ENCODE data around the gene HNRNPH2. TPM values are rescaled to one million over a fixed set of nuclear protein-coding genes. Genes with fewer than 3 reads are reported as not detected.

Gene HNRNPH2
- polyA plus RNA-seq, 1 of the 3 experiments (the other 2 are of a cell fraction) = 32.5 TPM

GRCh38 chrX:101415180-101416145 is 7.4 kb downstream of the HNRNPH2 start:
- Histone ChIP-seq H3K4me3 (ENCODE audit: low read depth in 2 of 2, low read length in 1 of 2) (no peak overlapping the region), H3K4me1 (ENCODE audit: control insufficient read depth in 1 of 2, insufficient read depth in 2 of 2, low read depth in 1 of 2, low read length in 1 of 2) (peaks cover 0 to 6% of the 10 kb centered on the region in 2 experiments; a peak in 2 of 4 replicates), H3K9ac (no peak overlapping the region), H3K36me3 (replicated peaks in 1 of 2; ENCODE audit: control insufficient read depth in 1 of 2, insufficient read depth in 2 of 2, low read length in 1 of 2) (peaks cover 21 to 29% of the 10 kb centered on the region in 2 experiments), H3K9me2 (no peaks in the 10 kb centered on the region), H3K27ac (ENCODE audit: low read depth in 2 of 2, low read length in 1 of 2) (peak overlapping the region; percentile 25 to 47; a peak in 3 of 4 replicates), H3F3A (replicated peaks; ENCODE audit: insufficient read depth) (peaks cover 13% of the 10 kb centered on the region), H3K27me3 (ENCODE audit: insufficient read depth) (no peaks in the 10 kb centered on the region), H3K4me2 (no peak overlapping the region), H3K79me2 (ENCODE audit: insufficient read depth) (peaks cover 26% of the 10 kb centered on the region), H4K20me1 (ENCODE audit: insufficient read depth) (peaks cover 17% of the 10 kb centered on the region; the same call in 1 of the 2 replicates), H3K9me3 (no peaks in the 10 kb centered on the region), H2AFZ (ENCODE audit: low read depth) (no peak overlapping the region)
- ChIA-PET POLR2A (no interaction called here), CTCF (interaction anchor here (0.7 to 3.4 kb wide), 16 partner anchors 8 to 1245 kb away, joined by 3 to 24 read pairs (median 3); partner anchors contain the start of genes ARMCX6, GLA, HNRNPH2 and RPL36A)
- 67% methylated on average over 12 of the region's 12 CpGs for WGBS (ENCODE audit: low lambda C conversion rate)
- peak; percentile 58 for DNase-seq
- TF ChIP-seq USF2 (IDR thresholded peaks at IDR 0.05; ENCODE audit: borderline replicate concordance, low read depth, low read length) (no peak), SIN3A (IDR thresholded peaks at IDR 0.05; ENCODE audit: borderline replicate concordance, low read depth, low read length) (0 out of 2 replicates have a peak, but pooled peaks have one; percentile 19), CTCF (IDR thresholded peaks at IDR 0.05) (peak; percentile 84), PBX3 (IDR thresholded peaks at IDR 0.05) (no peak), EZH2phosphoT487 (IDR thresholded peaks at IDR 0.05; ENCODE audit: borderline replicate concordance, low read depth) (no peak), SMC3 (IDR thresholded peaks at IDR 0.05; ENCODE audit: low read depth, low read length) (peak; percentile 49), IRF3 (IDR thresholded peaks at IDR 0.05; ENCODE audit: low read depth, low read length) (no peak), RAD21 (IDR thresholded peaks at IDR 0.05; ENCODE audit: low read length) (peak; percentile 83)

Measured in SK-N-SH (cell line).